ENCODE measurements around the gene MEIOB. TPM values are rescaled to one million over a fixed set of nuclear protein-coding genes. Genes with fewer than 3 reads are reported as not detected.

MEIOB gene
- total RNA-seq, 3 donors from 2014 or later (not counting 1 experiment from before 2014, with no cell fraction given): not detected

- Histone ChIP-seq H3K27ac (ENCODE audit: low read length) (no peak overlapping the region), H3K4me1 (ENCODE audit: control insufficient read depth, insufficient read depth, low read length) (peaks cover 22% of the 10 kb centered on the region), H3K9me3 (ENCODE audit: control insufficient read depth, insufficient read depth, low read length) (no peaks in the 10 kb centered on the region), H3K4me3 (ENCODE audit: low read length) (no peak overlapping the region), H3K36me3 (ENCODE audit: control insufficient read depth, insufficient read depth, low read length) (peaks cover 20% of the 10 kb centered on the region), H3K27me3 (ENCODE audit: control insufficient read depth, insufficient read depth, low read length) (no peaks in the 10 kb centered on the region)
- no peaks in the 10 kb centered on the region for H3K36me3 Mint-ChIP-seq
- no peak for TF ChIP-seq CTCF (IDR thresholded peaks at IDR 0.05)
- H3K27me3 Mint-ChIP-seq (ENCODE audit: low read depth in 2 of 2): no peaks in the 10 kb centered on the region
- ATAC-seq (no peak), DNase-seq (no peak)
- no peak overlapping the region for H3K27ac Mint-ChIP-seq
- intact Hi-C loops (cut with micrococcal nuclease): no loop called here
- no peaks in the 10 kb centered on the region for H3K9me3 Mint-ChIP-seq
- 97% methylated on average over 44 of the region's 44 CpGs for WGBS (ENCODE audit: insufficient coverage)
- no peak overlapping the region for H3K4me3 Mint-ChIP-seq
- H3K4me1 Mint-ChIP-seq: peaks cover 6 to 17% of the 10 kb centered on the region in 2 donors
These were observed 84.5 kb downstream of the MEIOB start for GRCh38 chr16:1787322-1788094.

GRCh38 chr16:1787056-1787321 lies 85.0 kb downstream of the MEIOB start:
- H3K27me3 Mint-ChIP-seq (ENCODE audit: low read depth in 2 of 2): no peaks in the 10 kb centered on the region
- no peaks in the 10 kb centered on the region for H3K9me3 Mint-ChIP-seq
- intact Hi-C loops (cut with micrococcal nuclease): no loop called here
- H3K9me3 ChIP-seq (ENCODE audit: control insufficient read depth, insufficient read depth, low read length): no peaks in the 10 kb centered on the region
- no peak for TF ChIP-seq CTCF (IDR thresholded peaks at IDR 0.05)
- H3K27ac ChIP-seq (ENCODE audit: low read length): no peak overlapping the region
- peaks cover 22% of the 10 kb centered on the region for H3K4me1 ChIP-seq (ENCODE audit: control insufficient read depth, insufficient read depth, low read length)
- no peaks in the 10 kb centered on the region for H3K36me3 Mint-ChIP-seq
- no peak for DNase-seq
- no peak for ATAC-seq
- no peak overlapping the region for H3K4me3 Mint-ChIP-seq
- no peaks in the 10 kb centered on the region for H3K27me3 ChIP-seq (ENCODE audit: control insufficient read depth, insufficient read depth, low read length)
- peaks cover 20% of the 10 kb centered on the region for H3K36me3 ChIP-seq (ENCODE audit: control insufficient read depth, insufficient read depth, low read length)
- H3K4me1 Mint-ChIP-seq: peaks cover 6 to 18% of the 10 kb centered on the region in 2 donors
- no peak overlapping the region for H3K4me3 ChIP-seq (ENCODE audit: low read length)
- no peak overlapping the region for H3K27ac Mint-ChIP-seq
- WGBS (ENCODE audit: insufficient coverage): 93% methylated on average over 6 of the region's 6 CpGs

GRCh38 chr16:1786242-1787055 lies 85.5 kb downstream of the MEIOB start:
- H3K36me3 ChIP-seq (ENCODE audit: control insufficient read depth, insufficient read depth, low read length): peaks cover 20% of the 10 kb centered on the region
- WGBS (ENCODE audit: insufficient coverage): 94% methylated on average over 51 of the region's 51 CpGs
- ATAC-seq: no peak
- Mint-ChIP-seq H3K36me3 (no peaks in the 10 kb centered on the region), H3K4me3 (no peak overlapping the region), H3K27ac (no peak overlapping the region), H3K9me3 (no peaks in the 10 kb centered on the region), H3K27me3 (ENCODE audit: low read depth in 2 of 2) (no peaks in the 10 kb centered on the region), H3K4me1 (peaks cover 11 to 23% of the 10 kb centered on the region in 2 donors)
- no peak overlapping the region for H3K27ac ChIP-seq (ENCODE audit: low read length)
- no peak overlapping the region for H3K4me3 ChIP-seq (ENCODE audit: low read length)
- TF ChIP-seq CTCF (IDR thresholded peaks at IDR 0.05): no peak
- peaks cover 27% of the 10 kb centered on the region for H3K4me1 ChIP-seq (ENCODE audit: control insufficient read depth, insufficient read depth, low read length)
- peak in 1 of 2 donors; percentile 13 for DNase-seq
- intact Hi-C loops (cut with micrococcal nuclease): no loop called here
- H3K9me3 ChIP-seq (ENCODE audit: control insufficient read depth, insufficient read depth, low read length): no peaks in the 10 kb centered on the region
- no peaks in the 10 kb centered on the region for H3K27me3 ChIP-seq (ENCODE audit: control insufficient read depth, insufficient read depth, low read length)

Data from natural killer cell (primary cell).